ENCODE data around the gene ANTXR2.
A peak's percentile ranks its signal among the peaks of the same experiment; 100 is the strongest.
"Not testable (repeated sequence)": the region's sequence is repeated elsewhere in the genome, so short reads cannot be mapped to it uniquely, and the experiment has no call there.

ANTXR2 gene

DNA sequence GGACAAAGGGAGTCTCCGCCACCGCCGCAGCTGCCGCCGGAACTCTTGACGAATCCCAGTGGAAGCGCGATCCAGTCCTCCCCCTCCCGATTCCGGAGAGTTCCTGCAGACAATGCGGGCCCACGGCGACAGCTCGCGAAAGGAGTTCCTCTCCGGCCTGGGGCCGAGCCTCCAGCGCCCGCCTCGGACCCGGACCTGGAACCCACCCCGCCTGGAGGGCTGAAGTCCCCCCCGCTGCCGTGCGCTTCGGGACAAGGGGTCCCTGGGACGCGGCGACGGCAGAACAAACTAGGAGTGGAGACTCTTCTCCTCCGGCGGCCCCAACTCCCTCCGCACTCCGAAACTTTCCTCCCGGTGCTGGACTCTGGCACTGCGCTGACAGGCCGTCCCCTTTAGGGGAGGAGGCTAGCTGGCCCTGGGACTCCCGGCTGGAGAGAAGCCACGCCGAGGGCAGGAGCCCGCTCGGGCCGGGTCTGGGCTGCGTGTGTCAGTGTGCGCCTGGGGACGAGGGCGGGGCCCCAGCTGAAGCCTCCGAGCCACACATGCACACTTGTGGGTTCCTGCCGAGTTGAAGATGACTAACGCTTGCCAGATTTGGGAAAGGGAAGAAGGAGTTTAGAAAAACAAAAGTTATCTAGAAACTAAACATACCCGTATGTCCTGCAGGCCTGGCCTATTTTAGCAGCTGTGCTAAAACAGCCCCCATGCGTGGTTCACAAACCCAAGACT lies at the start of gene ANTXR2:
Gene ANTXR2 (minus strand): TSS at position 486 of the 729 bp plus-strand sequence. CDS start 669 bp downstream, outside the sequence.
- peak; percentile 97 for DNase-seq (ENCODE audit: low read depth)

DNA sequence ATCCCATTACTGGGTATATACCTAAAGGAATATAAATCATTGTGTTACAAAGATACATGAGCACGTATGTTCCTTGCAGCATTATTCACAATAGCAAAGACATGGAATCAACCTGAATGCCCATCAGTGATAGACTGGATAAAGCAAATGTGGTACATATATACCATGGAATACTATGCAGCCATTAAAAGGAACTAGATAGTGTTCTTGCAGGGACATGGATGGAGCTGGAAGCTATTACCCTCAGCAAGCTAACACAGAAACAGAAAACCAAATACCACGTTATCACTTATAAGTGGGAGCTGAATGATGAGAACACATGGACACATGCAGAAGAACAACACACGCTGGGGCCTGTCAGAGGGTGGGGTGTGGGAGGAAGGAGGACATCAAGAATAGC lies 48.8 kb upstream of the ANTXR2 start:
- DNase-seq (ENCODE audit: low read depth) = not testable (repeated sequence)

- not testable (repeated sequence) for DNase-seq (ENCODE audit: low read depth)
These were observed 46.6 kb upstream of the ANTXR2 start for GRCh38 chr4:80119620-80120019.

GRCh38 chr4:80116516-80116915 lies 43.5 kb upstream of the ANTXR2 start:
- no peak for DNase-seq (ENCODE audit: low read depth)

- no peak for DNase-seq (ENCODE audit: low read depth)
These were observed 42.5 kb upstream of the ANTXR2 start for GRCh38 chr4:80115368-80116181.

DNA sequence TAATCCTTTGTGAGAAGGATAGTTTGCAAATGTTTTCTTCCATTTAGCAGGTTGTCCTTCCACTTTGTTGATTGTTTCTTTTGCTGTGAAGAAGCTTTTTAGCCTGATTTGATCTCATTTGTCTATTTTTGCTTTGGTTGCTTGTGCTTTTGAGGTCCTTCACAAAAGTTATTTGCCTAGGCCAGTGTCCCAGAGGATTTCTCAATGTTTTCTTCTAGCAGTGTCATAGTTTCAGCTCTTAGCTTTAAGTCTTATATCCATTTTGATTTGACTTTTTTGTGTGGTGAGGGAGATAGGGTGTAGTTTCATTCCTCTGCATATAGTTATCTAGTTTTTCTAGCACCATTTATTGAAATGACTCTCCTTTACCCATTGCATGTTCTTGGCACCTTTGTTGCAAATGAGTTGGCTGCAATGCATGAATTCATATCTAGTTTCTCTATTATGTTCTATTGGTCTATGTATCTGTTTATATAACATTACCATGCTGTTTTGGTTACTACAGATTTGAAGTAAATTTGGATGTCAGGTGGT lies 41.8 kb upstream of the ANTXR2 start:
- DNase-seq (ENCODE audit: low read depth) = no peak

GRCh38 chr4:80113615-80114014 lies 40.6 kb upstream of the ANTXR2 start:
- no peak for DNase-seq (ENCODE audit: low read depth)

- peak; percentile 95 for DNase-seq (ENCODE audit: low read depth)
These were observed 39.2 kb upstream of the ANTXR2 start for GRCh38 chr4:80112236-80112635.

GRCh38 chr4:80111276-80111675 lies 38.2 kb upstream of the ANTXR2 start:
- DNase-seq (ENCODE audit: low read depth) = no peak

DNA sequence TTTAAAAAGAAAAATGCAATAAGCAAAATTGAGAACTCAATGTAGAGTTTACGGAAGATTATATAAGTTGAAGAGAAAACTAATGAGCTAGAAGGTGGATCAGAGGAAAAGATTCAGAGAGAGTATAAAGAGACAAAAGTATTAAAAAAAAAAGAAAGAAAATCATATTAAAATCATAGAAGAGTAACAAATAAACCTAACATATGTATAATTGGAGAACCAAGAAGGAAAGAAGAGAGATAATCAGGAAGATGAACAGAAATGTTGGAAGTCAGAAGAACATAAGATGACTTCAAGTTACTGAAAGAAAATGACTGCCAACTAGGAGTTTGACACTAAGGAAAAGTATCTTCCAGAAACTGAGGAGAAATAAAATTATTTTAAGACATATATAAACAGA lies 34.3 kb upstream of the ANTXR2 start:
- DNase-seq (ENCODE audit: low read depth) = no peak

GRCh38 chr4:80104927-80105326 lies 31.9 kb upstream of the ANTXR2 start:
- no peak for DNase-seq (ENCODE audit: low read depth)

GRCh38 chr4:80103629-80104028 lies 30.6 kb upstream of the ANTXR2 start:
- DNase-seq (ENCODE audit: low read depth) = peak; percentile 60

DNA sequence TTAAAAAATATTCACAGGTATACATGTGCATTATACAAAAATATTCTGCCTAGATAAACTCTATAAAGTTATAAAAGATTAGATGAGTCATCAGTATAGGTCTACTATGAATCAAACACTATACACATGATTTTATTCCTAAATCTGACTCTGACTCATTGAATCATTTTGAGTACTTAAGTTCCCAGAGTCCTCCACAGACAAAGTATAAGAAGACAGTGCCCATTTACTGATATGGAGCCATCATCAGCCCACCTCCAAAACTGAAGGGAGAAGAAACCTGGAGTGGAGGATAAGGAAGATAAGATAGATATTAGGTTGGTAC lies 28.7 kb upstream of the ANTXR2 start:
- no peak for DNase-seq (ENCODE audit: low read depth)

DNA sequence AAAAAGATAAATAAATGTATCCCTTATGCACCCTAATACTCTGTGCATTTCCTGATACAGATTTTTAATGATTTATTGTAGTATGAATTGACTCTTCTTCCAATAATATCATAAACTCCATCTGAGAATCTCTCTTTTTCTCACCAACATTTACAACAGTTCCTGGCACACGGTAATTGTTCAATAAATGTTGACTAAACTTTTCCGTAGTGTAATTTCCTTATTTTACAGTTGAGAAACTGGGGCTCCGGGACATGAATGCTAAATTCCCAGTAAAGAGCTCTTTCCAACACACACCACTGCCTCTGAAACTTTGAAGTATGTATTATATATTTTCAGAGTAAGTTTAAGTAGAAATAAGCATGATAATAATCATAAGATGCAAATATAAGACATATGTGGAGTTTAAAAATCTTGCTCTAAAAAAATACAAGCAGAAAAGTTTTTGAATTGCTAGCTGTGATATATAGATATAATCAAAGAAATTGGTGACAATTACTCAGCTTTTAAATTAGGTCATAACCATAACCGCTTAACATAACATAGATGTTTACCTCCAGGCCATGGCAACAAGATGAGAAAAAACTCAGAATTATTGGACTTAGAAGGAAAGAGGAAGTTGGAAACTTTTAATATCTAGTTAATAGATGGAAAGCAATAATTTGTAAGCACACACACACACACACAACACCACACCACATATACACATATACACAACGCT lies 28.2 kb upstream of the ANTXR2 start:
- DNase-seq (ENCODE audit: low read depth) = no peak

- DNase-seq (ENCODE audit: low read depth) = no peak
These were observed 26.6 kb upstream of the ANTXR2 start for GRCh38 chr4:80099671-80100070.

- DNase-seq (ENCODE audit: low read depth) = no peak
These were observed 25.6 kb upstream of the ANTXR2 start for GRCh38 chr4:80098635-80099034.

DNA sequence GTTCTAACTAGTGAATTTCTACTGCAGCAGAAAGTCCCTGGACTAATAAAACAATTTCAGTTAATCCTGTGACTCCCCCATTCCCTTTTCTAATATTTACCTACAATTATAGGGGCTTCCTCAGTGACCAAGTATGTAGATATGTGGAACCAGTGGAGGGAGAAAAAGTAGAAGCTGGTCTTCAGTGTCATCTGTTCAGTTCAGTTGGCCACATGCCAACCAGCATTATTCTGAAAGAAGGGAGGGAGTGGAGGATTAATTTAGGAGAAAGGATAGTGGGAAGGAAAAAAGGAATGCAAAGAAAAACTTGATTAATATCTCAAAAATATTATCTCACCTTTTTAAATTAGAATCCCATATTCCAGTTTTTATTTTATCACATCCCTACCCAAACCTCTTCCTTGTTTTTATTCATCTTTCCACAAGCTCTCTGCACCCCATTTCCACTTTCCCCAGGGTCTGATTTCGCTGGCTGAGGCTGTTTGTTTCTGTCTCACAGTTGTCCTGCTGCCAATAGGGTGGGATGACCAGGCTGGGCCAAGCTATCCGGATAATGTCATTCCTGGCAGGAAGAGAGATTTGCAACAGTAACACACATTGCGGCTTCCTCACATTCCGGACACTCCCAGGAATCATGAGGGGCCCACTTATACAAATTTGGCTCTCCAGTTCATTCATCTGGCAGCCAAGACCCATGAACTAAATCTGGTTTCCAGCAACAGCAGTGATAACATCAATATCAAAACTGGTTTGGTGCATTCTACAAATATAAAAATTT lies 24.6 kb upstream of the ANTXR2 start:
- peak; percentile 84 for DNase-seq (ENCODE audit: low read depth)

GRCh38 chr4:80096175-80096850 lies 23.3 kb upstream of the ANTXR2 start:
- DNase-seq (ENCODE audit: low read depth) = no peak

GRCh38 chr4:80094191-80094590 lies 21.2 kb upstream of the ANTXR2 start:
- DNase-seq (ENCODE audit: low read depth) = peak; percentile 76

DNA sequence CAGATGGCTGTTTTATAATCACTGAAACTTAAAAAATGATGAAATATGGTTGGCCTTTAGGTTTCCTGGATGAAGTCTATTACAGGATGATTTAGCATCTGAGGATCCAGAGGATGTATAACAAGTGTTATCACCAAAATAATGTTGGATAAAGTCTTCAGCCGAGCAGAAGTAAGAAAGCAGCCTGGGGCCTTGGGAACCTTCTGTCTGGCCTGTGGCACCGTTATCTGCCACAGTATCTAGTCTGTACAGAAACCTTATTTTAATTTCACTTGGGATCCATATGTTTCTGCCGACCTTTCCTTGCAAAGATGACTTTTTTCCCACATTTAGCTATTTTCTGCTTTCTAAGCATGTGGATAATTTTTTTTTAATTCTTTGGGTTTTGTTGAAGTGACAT lies 20.5 kb upstream of the ANTXR2 start:
- DNase-seq (ENCODE audit: low read depth) = no peak

GRCh38 chr4:80092847-80093246 lies 19.8 kb upstream of the ANTXR2 start:
- DNase-seq (ENCODE audit: low read depth) = no peak

Data from fibroblast of gingiva (primary cell).